IMR-90 (cell line): ENCODE data around the gene ZNF335. TPM values are rescaled to one million over a fixed set of nuclear protein-coding genes. Genes with fewer than 3 reads are reported as not detected.

Experiments
- ATAC-seq: fragments of 200-7000 bp; cut with Tn5 transposase; 2 replicates; pipeline ENCODE4 v1.9.1; 2020; ENCODE audit warnings: low read depth, mild to moderate bottlenecking, moderate library complexity
- BruUV-seq: library from RNA; stranded (reverse); fragments of 400-500 nt; replicated peaks from 2 replicates; lab custom pipeline; 2021; lab: Mats Ljungman, UMichigan
- CTCF ChIA-PET: fragments of 300-600 bp; formaldehyde crosslinking; extraction: SDS; loops from one replicate; lab custom pipeline; 2021; ENCODE audit warnings: antibody characterized with exemption; lab: Yijun Ruan, JAX
- POLR2A ChIA-PET: fragments of 300-600 bp; sonication (Branson Sonifier 250); formaldehyde crosslinking; loops from one replicate; lab custom pipeline; 2022; ENCODE audit warnings: antibody characterized with exemption; ENCODE audit not compliant: unreplicated experiment; lab: Charles Lee
- DNase-seq: peaks from one replicate; pipeline ENCODE4 v3.0.0; 2013
- H2AFZ ChIP-seq: replicated peaks from 2 replicates; pipeline ENCODE3; 2013; ENCODE audit warnings: low read length, mild to moderate bottlenecking; ENCODE audit not compliant: poor library complexity
- H2AK5ac ChIP-seq: 2 replicates; pipeline ENCODE4 v1.6.1; 2013; ENCODE audit warnings: low read depth, low read length, inconsistent platforms
- H2AK9ac ChIP-seq: replicated peaks from 2 replicates; pipeline ENCODE3; 2013; ENCODE audit warnings: mild to moderate bottlenecking, low read depth, low read length, moderate library complexity; ENCODE audit not compliant: poor library complexity
- H2BK120ac ChIP-seq: 2 replicates; pipeline ENCODE4 v1.6.1; 2013; ENCODE audit warnings: low read depth, low read length, inconsistent platforms
- H2BK15ac ChIP-seq: 3 replicates; pipeline ENCODE4 v1.6.1; 2013; ENCODE audit warnings: low read depth, low read length, inconsistent platforms
- H2BK20ac ChIP-seq: 2 replicates; pipeline ENCODE4 v1.6.1; 2013; ENCODE audit warnings: low read depth, mild to moderate bottlenecking, inconsistent platforms, low read length, moderate library complexity
- H2BK5ac ChIP-seq: 2 replicates; pipeline ENCODE4 v1.6.1; 2013; ENCODE audit warnings: mild to moderate bottlenecking, low read depth, low read length, inconsistent platforms; ENCODE audit not compliant: poor library complexity, severe bottlenecking
- H3K14ac ChIP-seq: replicated peaks from 2 replicates; pipeline ENCODE4 v1.6.1; 2013; ENCODE audit warnings: low read depth, low read length, inconsistent platforms
- H3K18ac ChIP-seq: 2 replicates; pipeline ENCODE4 v1.6.1; 2013; ENCODE audit warnings: low read depth, low read length, control low read depth
- H3K23ac ChIP-seq: 2 replicates; pipeline ENCODE4 v1.6.1; 2013; ENCODE audit warnings: low read depth, low read length, inconsistent platforms
- H3K27ac ChIP-seq: 2 replicates; pipeline ENCODE4 v1.5.1; 2013; ENCODE audit warnings: mild to moderate bottlenecking, control low read depth, low read length; ENCODE audit not compliant: insufficient read depth
- H3K27me3 ChIP-seq: 2 replicates; pipeline ENCODE4 v1.6.1; 2013; ENCODE audit warnings: low read length; ENCODE audit not compliant: control insufficient read depth, insufficient read depth
- H3K36me3 ChIP-seq: 2 replicates; pipeline ENCODE4 v1.6.1; 2013; ENCODE audit warnings: low read length, mixed read lengths; ENCODE audit not compliant: control insufficient read depth, insufficient read depth
- H3K4ac ChIP-seq: 2 replicates; pipeline ENCODE4 v1.6.1; 2013; ENCODE audit warnings: low read depth, low read length, inconsistent platforms
- H3K4me1 ChIP-seq: 2 replicates; pipeline ENCODE4 v1.6.1; 2013; ENCODE audit warnings: low read length, mixed read lengths; ENCODE audit not compliant: control insufficient read depth, insufficient read depth
- H3K4me2 ChIP-seq: 2 replicates; pipeline ENCODE4 v1.6.1; 2013; ENCODE audit warnings: low read depth, mild to moderate bottlenecking, control low read depth, low read length, moderate library complexity
- H3K4me3 ChIP-seq: 2 replicates; pipeline ENCODE4 v1.5.1; 2013; ENCODE audit warnings: low read depth, mild to moderate bottlenecking, control low read depth, low read length, moderate library complexity; ENCODE audit not compliant: insufficient read depth
- H3K56ac ChIP-seq: 2 replicates; pipeline ENCODE4 v1.6.1; 2013; ENCODE audit warnings: low read length, inconsistent platforms; ENCODE audit not compliant: insufficient read depth; ENCODE audit errors: extremely low read depth
- H3K79me1 ChIP-seq, 2 experiments: 2 replicates each; pipeline ENCODE4 v1.6.1; 2013; ENCODE audit warnings: low read length in 2 of 2, inconsistent platforms in 1 of 2, low read depth in 1 of 2
- H3K9ac ChIP-seq: 2 replicates; pipeline ENCODE4 v1.6.1; 2013; ENCODE audit warnings: low read depth, low read length, control low read depth
- H3K9me1 ChIP-seq: 2 replicates; pipeline ENCODE4 v1.6.1; 2013; ENCODE audit warnings: low read length, inconsistent platforms; ENCODE audit not compliant: insufficient read depth
- H3K9me3 ChIP-seq: 2 replicates; pipeline ENCODE4 v1.6.1; 2013; ENCODE audit warnings: low read length; ENCODE audit not compliant: control insufficient read depth, insufficient read depth
- H4K20me1 ChIP-seq: 2 replicates; pipeline ENCODE4 v1.6.1; 2013; ENCODE audit warnings: low read length, inconsistent platforms; ENCODE audit not compliant: insufficient read depth
- H4K5ac ChIP-seq: 2 replicates; pipeline ENCODE4 v1.6.1; 2013; ENCODE audit warnings: mild to moderate bottlenecking, low read depth, low read length, control low read depth
- H4K8ac ChIP-seq, 2 experiments: 2 replicates each; pipeline ENCODE4 v1.6.1; 2013; ENCODE audit warnings: low read depth in 2 of 2, low read length in 2 of 2, control low read depth in 1 of 2, inconsistent platforms in 1 of 2
- H4K91ac ChIP-seq: 2 replicates; pipeline ENCODE4 v1.6.1; 2013; ENCODE audit warnings: low read depth, low read length, inconsistent platforms; ENCODE audit not compliant: insufficient read depth
- BHLHE40 ChIP-seq: fragments of 150-350 bp; IDR thresholded peaks from 2 replicates; pipeline ENCODE4 v1.6.1; 2016; ENCODE audit warnings: mild to moderate bottlenecking, low read depth, low read length
- CEBPB ChIP-seq: IDR thresholded peaks from 2 replicates; pipeline ENCODE4 v1.6.1; 2012; ENCODE audit warnings: low read depth, low read length, improper control_type of control experiment
- CHD1 ChIP-seq: IDR thresholded peaks from 2 replicates; pipeline ENCODE4 v1.6.1; 2012; ENCODE audit warnings: low read depth, low read length, improper control_type of control experiment
- CTCF ChIP-seq: conservative IDR thresholded peaks from 2 replicates; pipeline ENCODE4 v1.5.1; 2012; ENCODE audit warnings: mild to moderate bottlenecking, low read depth, low read length, improper control_type of control experiment
- FOS ChIP-seq: fragments of 150-350 bp; IDR thresholded peaks from 2 replicates; pipeline ENCODE4 v1.6.1; 2016; ENCODE audit warnings: low read depth, low read length
- MAFK ChIP-seq: IDR thresholded peaks from 2 replicates; pipeline ENCODE4 v1.6.1; 2012; ENCODE audit warnings: low read depth, low read length, improper control_type of control experiment
- MAZ ChIP-seq: IDR thresholded peaks from 2 replicates; pipeline ENCODE4 v1.6.1; 2012; ENCODE audit warnings: low read depth, mild to moderate bottlenecking, low read length, improper control_type of control experiment, moderate library complexity, borderline replicate concordance
- MXI1 ChIP-seq: IDR thresholded peaks from 2 replicates; pipeline ENCODE4 v1.6.1; 2012; ENCODE audit warnings: low read depth, mild to moderate bottlenecking, low read length, moderate library complexity, borderline replicate concordance
- NFE2L2 ChIP-seq: fragments of 150-350 bp; IDR thresholded peaks from 2 replicates; pipeline ENCODE4 v1.6.1; 2016; ENCODE audit warnings: low read depth, mild to moderate bottlenecking, low read length
- POLR2A ChIP-seq: IDR thresholded peaks from 2 replicates; pipeline ENCODE4 v1.6.1; 2012; ENCODE audit warnings: mild to moderate bottlenecking, low read depth, low read length
- RAD21 ChIP-seq: IDR thresholded peaks from 2 replicates; pipeline ENCODE4 v1.6.1; 2012; ENCODE audit warnings: low read length, improper control_type of control experiment
- RCOR1 ChIP-seq: IDR thresholded peaks from 2 replicates; pipeline ENCODE4 v1.6.1; 2012; ENCODE audit warnings: mild to moderate bottlenecking, low read length, improper control_type of control experiment; ENCODE audit not compliant: insufficient replicate concordance
- RFX5 ChIP-seq: IDR thresholded peaks from 2 replicates; pipeline ENCODE4 v1.8.0; 2012; ENCODE audit warnings: low read depth, mild to moderate bottlenecking, low read length, moderate library complexity
- SMC3 ChIP-seq: fragments of 150-350 bp; IDR thresholded peaks from 2 replicates; pipeline ENCODE4 v1.6.1; 2016; ENCODE audit warnings: low read depth, mild to moderate bottlenecking, antibody characterized with exemption, low read length, moderate library complexity
- USF2 ChIP-seq: fragments of 150-350 bp; IDR thresholded peaks from 2 replicates; pipeline ENCODE4 v1.6.1; 2017; ENCODE audit warnings: mild to moderate bottlenecking, antibody characterized with exemption, low read length, low read depth
- WGBS, 2 experiments: methylation state at CpG; one replicate each; pipeline versions ENCODE4 v1.1.5 to v1.1.7; 2013; ENCODE audit warnings: missing lambda C conversion rate in 2 of 2; ENCODE audit not compliant: insufficient read length in 1 of 2; ENCODE audit errors: extremely low coverage in 2 of 2; 5-methylcytosine and 5-hydroxymethylcytosine counted together
- dilution Hi-C: fragments of 300-500 bp; cut with HindIII; formaldehyde crosslinking; loops from one replicate; pipeline ENCODE4 v1.14.3; 2018; ENCODE audit warnings: low sequenced_read_pairs; ENCODE audit not compliant: unreplicated experiment
- in situ Hi-C: fragments of 300-500 bp; cut with MboI; formaldehyde crosslinking; loops from 3 replicates; pipeline ENCODE4 v1.14.3; 2019; ENCODE audit warnings: low sequenced_read_pairs, inconsistent platforms, mixed read lengths
- intact Hi-C: fragments of 100-400 bp; cut with micrococcal nuclease; formaldehyde crosslinking; loops from 2 replicates; pipeline ENCODE4 v1.10.0; 2022
- polyA plus RNA-seq, 3 experiments: library from polyadenylated mRNA; depleted of rRNA; stranded (reverse); fragments of >200 nt; gene quantifications; 2 replicates each; pipeline ENCODE4 v1.2.3, GENCODE V29; 2012; ENCODE audit warnings: low replicate concordance in 1 of 3
- total RNA-seq: library from RNA; depleted of rRNA; stranded (reverse); fragments of >200 nt; gene quantifications from 2 replicates; pipeline ENCODE4 v1.2.3, GENCODE V29; 2012

The ZNF335 gene
- total and polyA plus RNA-seq, 2 of the 4 experiments (the other 2 are of a cell fraction), result 11.8 to 17.8 TPM

- Histone ChIP-seq H2BK20ac (no peak overlapping the region), H3K14ac (no peak overlapping the region), H2AK5ac (no peak overlapping the region), H3K27ac (no peak overlapping the region), H3K9ac (no peak overlapping the region), H3K56ac (no peak overlapping the region), H3K18ac (no peak overlapping the region), H3K27me3 (no peaks in the 10 kb centered on the region), H3K4me2 (no peak overlapping the region), H3K36me3 (no peaks in the 10 kb centered on the region), H3K23ac (no peak overlapping the region), H3K4me3 (no peak overlapping the region), H4K91ac (no peak overlapping the region), H4K5ac (no peak overlapping the region), H2AK9ac (no peak overlapping the region), H3K4ac (no peak overlapping the region), H3K79me1 (peaks cover 7 to 16% of the 10 kb centered on the region in 2 experiments; a peak in 3 of 4 replicates), H3K9me1 (0 out of 2 replicates have a peak, but pooled peaks cover 4% of the 10 kb centered on the region), H3K4me1 (peaks cover 2% of the 10 kb centered on the region; the same call in 1 of the 2 replicates), H3K9me3 (no peaks in the 10 kb centered on the region), H2BK5ac (no peak overlapping the region), H4K8ac (no peak overlapping the region), H4K20me1 (peaks cover 6% of the 10 kb centered on the region; the same call in 1 of the 2 replicates), H2BK15ac (no peak overlapping the region), H2AFZ (no peak overlapping the region), H2BK120ac (no peak overlapping the region)
- ChIA-PET POLR2A (no interaction called here), CTCF (interaction anchor here (0.6 to 1.2 kb wide), 3 partner anchors 11 to 148 kb away, joined by 3 to 6 read pairs (median 4); no protein-coding TSS in a partner anchor)
- DNase-seq (no peak), ATAC-seq (no peak)
- BruUV-seq, result no TSS peak
- dilution Hi-C loops, result no loop called here
- in situ Hi-C loops, result no loop called here
- WGBS, 2 experiments, result 71% methylated on average over 1 of the region's 7 CpGs; no CpG with 5 or more reads in 1 of the 2 experiments
- intact Hi-C loops, result loop anchor here (5.0 kb wide), 3 partner anchors 83 to 427 kb away; partner anchors contain the start of genes CTSA, NCOA5 and NEURL2
- no peak for TF ChIP-seq CHD1
- TF ChIP-seq POLR2A, result no peak
- TF ChIP-seq MAFK, result no peak
- no peak for TF ChIP-seq USF2
- TF ChIP-seq RAD21, result no peak
- TF ChIP-seq MXI1, result no peak
- TF ChIP-seq SMC3, result no peak
- no peak for TF ChIP-seq MAZ
- TF ChIP-seq RFX5, result no peak
- no peak for TF ChIP-seq FOS
- no peak for TF ChIP-seq BHLHE40
- TF ChIP-seq NFE2L2, result no peak
- TF ChIP-seq RCOR1, result no peak
- no peak for TF ChIP-seq CTCF
- TF ChIP-seq CEBPB, result no peak
Measured at GRCh38 chr20:45974896-45975565, 3.0 kb upstream of the ZNF335 start.
